Measurements from ENCODE around the gene ANKRD37. TPM values are rescaled to one million over a fixed set of nuclear protein-coding genes. Genes with fewer than 3 reads are reported as not detected.

ANKRD37 gene
- total and polyA plus RNA-seq, 2 donors from 2014 or later: 13.0 to 14.2 TPM

- no peaks in the 10 kb centered on the region for H3K27me3 ChIP-seq (ENCODE audit: control insufficient read depth, insufficient read depth, low read length)
- H3K9me3 ChIP-seq (ENCODE audit: control insufficient read depth in 2 of 3, insufficient read depth in 1 of 3, low read length in 3 of 3): no peaks in the 10 kb centered on the region
- TF ChIP-seq CTCF (IDR thresholded peaks at IDR 0.05; ENCODE audit: borderline replicate concordance, extremely low read depth, insufficient read depth): no peak
- H3K4me3 ChIP-seq (ENCODE audit: low read length in 3 of 3): no peak overlapping the region
- no peak overlapping the region for H3K9ac ChIP-seq (ENCODE audit: low read length in 3 of 3)
- FAIRE-seq: no peak
- no peaks in the 10 kb centered on the region for H3K4me1 ChIP-seq (ENCODE audit: control insufficient read depth in 2 of 3, insufficient read depth in 2 of 3, low read depth in 1 of 3, low read length in 3 of 3)
- intact Hi-C loops (cut with DNase I): no loop called here
- H3K36me3 ChIP-seq (ENCODE audit: control insufficient read depth in 2 of 3, insufficient read depth in 3 of 3, low read length in 3 of 3): peaks cover 0 to 4% (median 0%) of the 10 kb centered on the region in 3 donors
- no peak overlapping the region for H3K27ac ChIP-seq (ENCODE audit: low read depth in 2 of 2, low read length in 2 of 2)
- DNase-seq: no peak
Measured at GRCh38 chr4:185371702-185372101, 24.9 kb upstream of the ANKRD37 start.

- H3K9me3 ChIP-seq (ENCODE audit: control insufficient read depth in 2 of 3, insufficient read depth in 1 of 3, low read length in 3 of 3): no peaks in the 10 kb centered on the region
- no peak for TF ChIP-seq CTCF (IDR thresholded peaks at IDR 0.05; ENCODE audit: borderline replicate concordance, extremely low read depth, insufficient read depth)
- intact Hi-C loops (cut with DNase I): no loop called here
- H3K4me3 ChIP-seq (ENCODE audit: low read length in 3 of 3): no peak overlapping the region
- H3K27me3 ChIP-seq (ENCODE audit: control insufficient read depth, insufficient read depth, low read length): no peaks in the 10 kb centered on the region
- peaks cover 0 to 4% (median 0%) of the 10 kb centered on the region in 3 donors for H3K36me3 ChIP-seq (ENCODE audit: control insufficient read depth in 2 of 3, insufficient read depth in 3 of 3, low read length in 3 of 3)
- DNase-seq: no peak
- H3K9ac ChIP-seq (ENCODE audit: low read length in 3 of 3): no peak overlapping the region
- FAIRE-seq: no peak
- no peaks in the 10 kb centered on the region for H3K4me1 ChIP-seq (ENCODE audit: control insufficient read depth in 2 of 3, insufficient read depth in 2 of 3, low read depth in 1 of 3, low read length in 3 of 3)
- H3K27ac ChIP-seq (ENCODE audit: low read depth in 2 of 2, low read length in 2 of 2): no peak overlapping the region
Measured at GRCh38 chr4:185374027-185374426, 22.6 kb upstream of the ANKRD37 start.

- no peak for TF ChIP-seq CTCF (IDR thresholded peaks at IDR 0.05; ENCODE audit: borderline replicate concordance, extremely low read depth, insufficient read depth)
- FAIRE-seq: no peak
- H3K4me1 ChIP-seq (ENCODE audit: control insufficient read depth in 2 of 3, insufficient read depth in 2 of 3, low read depth in 1 of 3, low read length in 3 of 3): no peaks in the 10 kb centered on the region
- no peak for DNase-seq
- H3K36me3 ChIP-seq (ENCODE audit: control insufficient read depth in 2 of 3, insufficient read depth in 3 of 3, low read length in 3 of 3): peaks cover 0 to 4% (median 0%) of the 10 kb centered on the region in 3 donors
- no peak overlapping the region for H3K9ac ChIP-seq (ENCODE audit: low read length in 3 of 3)
- H3K4me3 ChIP-seq (ENCODE audit: low read length in 3 of 3): no peak overlapping the region
- intact Hi-C loops (cut with DNase I): no loop called here
- no peaks in the 10 kb centered on the region for H3K27me3 ChIP-seq (ENCODE audit: control insufficient read depth, insufficient read depth, low read length)
- no peak overlapping the region for H3K27ac ChIP-seq (ENCODE audit: low read depth in 2 of 2, low read length in 2 of 2)
- no peaks in the 10 kb centered on the region for H3K9me3 ChIP-seq (ENCODE audit: control insufficient read depth in 2 of 3, insufficient read depth in 1 of 3, low read length in 3 of 3)
Measured at GRCh38 chr4:185374573-185374972, 22.1 kb upstream of the ANKRD37 start.

- intact Hi-C loops (cut with DNase I): no loop called here
- H3K27me3 ChIP-seq (ENCODE audit: control insufficient read depth, insufficient read depth, low read length): no peaks in the 10 kb centered on the region
- no peak overlapping the region for H3K27ac ChIP-seq (ENCODE audit: low read depth in 2 of 2, low read length in 2 of 2)
- no peaks in the 10 kb centered on the region for H3K9me3 ChIP-seq (ENCODE audit: control insufficient read depth in 2 of 3, insufficient read depth in 1 of 3, low read length in 3 of 3)
- H3K4me3 ChIP-seq (ENCODE audit: low read length in 3 of 3): no peak overlapping the region
- DNase-seq: no peak
- no peak overlapping the region for H3K9ac ChIP-seq (ENCODE audit: low read length in 3 of 3)
- TF ChIP-seq CTCF (IDR thresholded peaks at IDR 0.05; ENCODE audit: borderline replicate concordance, extremely low read depth, insufficient read depth): no peak
- FAIRE-seq: no peak
- no peaks in the 10 kb centered on the region for H3K36me3 ChIP-seq (ENCODE audit: control insufficient read depth in 2 of 3, insufficient read depth in 3 of 3, low read length in 3 of 3)
- no peaks in the 10 kb centered on the region for H3K4me1 ChIP-seq (ENCODE audit: control insufficient read depth in 2 of 3, insufficient read depth in 2 of 3, low read depth in 1 of 3, low read length in 3 of 3)
Measured at GRCh38 chr4:185378264-185378663, 18.4 kb upstream of the ANKRD37 start.
